ENCODE results near the gene HIPK2.

DNA sequence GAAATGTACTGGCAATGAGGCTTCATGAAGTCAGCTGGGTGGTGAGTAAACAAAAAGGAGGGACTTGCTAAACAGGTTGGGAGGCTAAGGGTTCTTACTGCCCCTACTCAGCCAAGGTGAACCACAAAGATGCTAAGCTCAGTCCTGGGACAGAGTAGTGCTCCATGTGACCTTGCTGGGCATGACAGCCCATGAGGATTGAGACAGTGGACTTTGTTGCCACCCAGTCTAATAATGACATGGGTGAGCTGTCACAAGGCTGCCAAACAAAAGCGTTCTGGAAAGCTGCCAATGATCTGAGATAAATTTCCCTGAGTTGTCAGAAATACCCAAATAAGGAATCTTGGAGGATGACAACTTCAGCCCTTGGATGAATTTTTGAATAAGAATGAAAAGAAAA lies 179.2 kb downstream of the HIPK2 start:
- TF ChIP-seq, protein P1, sequence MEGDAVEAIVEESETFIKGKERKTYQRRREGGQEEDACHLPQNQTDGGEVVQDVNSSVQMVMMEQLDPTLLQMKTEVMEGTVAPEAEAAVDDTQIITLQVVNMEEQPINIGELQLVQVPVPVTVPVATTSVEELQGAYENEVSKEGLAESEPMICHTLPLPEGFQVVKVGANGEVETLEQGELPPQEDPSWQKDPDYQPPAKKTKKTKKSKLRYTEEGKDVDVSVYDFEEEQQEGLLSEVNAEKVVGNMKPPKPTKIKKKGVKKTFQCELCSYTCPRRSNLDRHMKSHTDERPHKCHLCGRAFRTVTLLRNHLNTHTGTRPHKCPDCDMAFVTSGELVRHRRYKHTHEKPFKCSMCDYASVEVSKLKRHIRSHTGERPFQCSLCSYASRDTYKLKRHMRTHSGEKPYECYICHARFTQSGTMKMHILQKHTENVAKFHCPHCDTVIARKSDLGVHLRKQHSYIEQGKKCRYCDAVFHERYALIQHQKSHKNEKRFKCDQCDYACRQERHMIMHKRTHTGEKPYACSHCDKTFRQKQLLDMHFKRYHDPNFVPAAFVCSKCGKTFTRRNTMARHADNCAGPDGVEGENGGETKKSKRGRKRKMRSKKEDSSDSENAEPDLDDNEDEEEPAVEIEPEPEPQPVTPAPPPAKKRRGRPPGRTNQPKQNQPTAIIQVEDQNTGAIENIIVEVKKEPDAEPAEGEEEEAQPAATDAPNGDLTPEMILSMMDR (conservative IDR thresholded peaks at IDR 0.05; ENCODE audit: low read depth, low read length), result no peak
- TF ChIP-seq EZH2 (IDR thresholded peaks at IDR 0.05; ENCODE audit: borderline replicate concordance, low read depth, low read length, poor library complexity, severe bottlenecking), result no peak
